Fibroblast of upper back skin (primary cell): ENCODE data around the gene HSPBP1.

ENCODE experiments used
- DNase-seq: peaks from one replicate; pipeline ENCODE4 v3.0.0-alpha.2; 2013

Gene HSPBP1

GRCh38 chr19:55252760-55253663, 26.9 kb downstream of the HSPBP1 start:
- DNase-seq, result no peak

- no peak for DNase-seq
Observed at GRCh38 chr19:55251341-55252081, 28.4 kb downstream of the HSPBP1 start.

- no peak for DNase-seq
Observed at GRCh38 chr19:55250262-55251036, 29.5 kb downstream of the HSPBP1 start.

- no peak for DNase-seq
Observed at GRCh38 chr19:55249841-55250240, 30.1 kb downstream of the HSPBP1 start.

- DNase-seq, result no peak
Observed at GRCh38 chr19:55248704-55249103, 31.2 kb downstream of the HSPBP1 start.

GRCh38 chr19:55248166-55248675, 31.7 kb downstream of the HSPBP1 start:
- DNase-seq, result no peak

- DNase-seq, result no peak
Observed at GRCh38 chr19:55247621-55248099, 32.2 kb downstream of the HSPBP1 start.

- DNase-seq, result no peak
Observed at GRCh38 chr19:55246462-55247451, 33.2 kb downstream of the HSPBP1 start.

- DNase-seq, result no peak
Observed at GRCh38 chr19:55245236-55245904, 34.5 kb downstream of the HSPBP1 start.

- DNase-seq, result no peak
Observed at GRCh38 chr19:55244004-55244680, 35.8 kb downstream of the HSPBP1 start.

- DNase-seq, result no peak
Observed at GRCh38 chr19:55242517-55242916, 37.4 kb downstream of the HSPBP1 start.

GRCh38 chr19:55241935-55242464, 37.9 kb downstream of the HSPBP1 start:
- no peak for DNase-seq

GRCh38 chr19:55241143-55241934, 38.6 kb downstream of the HSPBP1 start:
- DNase-seq, result no peak

GRCh38 chr19:55240713-55241020, 39.2 kb downstream of the HSPBP1 start:
- DNase-seq, result no peak

GRCh38 chr19:55239004-55239403, 40.9 kb downstream of the HSPBP1 start:
- DNase-seq, result no peak

GRCh38 chr19:55238030-55238429, 41.9 kb downstream of the HSPBP1 start:
- no peak for DNase-seq

- no peak for DNase-seq
Observed at GRCh38 chr19:55232986-55233385, 46.9 kb downstream of the HSPBP1 start.

- no peak for DNase-seq
Observed at GRCh38 chr19:55232286-55232602, 47.7 kb downstream of the HSPBP1 start.
